Common myeloid progenitor, CD34-positive (primary cell): Measurements from ENCODE around the gene NTM.

Experiments used
- CTCF ChIA-PET: fragments of 350-600 bp; sonication (Branson Sonifier 250); formaldehyde crosslinking; loops from one replicate; lab custom pipeline; 2021; ENCODE audit warnings: antibody characterized with exemption; lab: Charles Lee
- POLR2A ChIA-PET: fragments of 350-600 bp; sonication (Branson Sonifier 250); formaldehyde crosslinking; loops from one replicate; lab custom pipeline; 2021; ENCODE audit warnings: antibody characterized with exemption; lab: Charles Lee
- DNase-seq, 3 donors: peaks; one replicate each; pipeline versions ENCODE4 v3.0.0 to v3.0.0-alpha.2; 2013
- H3K27ac ChIP-seq, 2 experiments: 1 replicate in 1 of 2; 2 replicates in 1 of 2; pipeline ENCODE4 v1.7.0; 2013; ENCODE audit warnings: inconsistent platforms in 2 of 2, low read length in 2 of 2, mild to moderate bottlenecking in 2 of 2, low read depth in 1 of 2, moderate library complexity in 1 of 2; ENCODE audit not compliant: severe bottlenecking in 2 of 2, insufficient read depth in 1 of 2, poor library complexity in 1 of 2
- H3K27me3 ChIP-seq, 5 experiments: replicated peaks in 2 of 5; 1 replicate in 3 of 5; 2 replicates in 2 of 5; pipeline versions ENCODE4 v1.6.1 to v1.7.0; 2013; ENCODE audit warnings: low read length in 4 of 5, mild to moderate bottlenecking in 2 of 5, moderate library complexity in 2 of 5, inconsistent platforms in 1 of 5; ENCODE audit not compliant: insufficient read depth in 5 of 5, control insufficient read depth in 4 of 5
- H3K36me3 ChIP-seq, 4 experiments: 1 replicate in 2 of 4; 2 replicates in 2 of 4; pipeline versions ENCODE4 v1.6.1 to v1.7.0; 2013; ENCODE audit warnings: low read length in 3 of 4, control low read depth in 1 of 4, mild to moderate bottlenecking in 1 of 4; ENCODE audit not compliant: control insufficient read depth in 4 of 4, insufficient read depth in 4 of 4
- H3K4me1 ChIP-seq, 4 experiments: 1 replicate in 3 of 4; 2 replicates in 1 of 4; pipeline versions ENCODE4 v1.6.1 to v1.7.1; 2013; ENCODE audit warnings: low read length in 3 of 4, mild to moderate bottlenecking in 3 of 4, control low read depth in 1 of 4, inconsistent platforms in 1 of 4, moderate library complexity in 1 of 4; ENCODE audit not compliant: control insufficient read depth in 4 of 4, insufficient read depth in 4 of 4; ENCODE audit errors: control extremely low read depth in 1 of 4
- H3K4me3 ChIP-seq, 7 experiments: 1 replicate in 4 of 7; 2 replicates in 3 of 7; pipeline versions ENCODE4 v1.5.1 to v1.7.0; 2013; ENCODE audit warnings: mild to moderate bottlenecking in 7 of 7, low read length in 6 of 7, moderate library complexity in 6 of 7, inconsistent platforms in 2 of 7, low read depth in 2 of 7, control low read depth in 1 of 7; ENCODE audit not compliant: insufficient read depth in 4 of 7, control insufficient read depth in 1 of 7; ENCODE audit errors: extremely low read depth in 1 of 7
- H3K9me3 ChIP-seq, 5 experiments: 1 replicate in 4 of 5; 2 replicates in 1 of 5; pipeline versions ENCODE4 v1.6.1 to v1.7.1; 2013; ENCODE audit warnings: low read length in 4 of 5, mild to moderate bottlenecking in 2 of 5, inconsistent platforms in 1 of 5, low read depth in 1 of 5, moderate library complexity in 1 of 5; ENCODE audit not compliant: control insufficient read depth in 4 of 5, insufficient read depth in 2 of 5; ENCODE audit errors: control extremely low read depth in 1 of 5
- WGBS: methylation state at CpG from one replicate; pipeline ENCODE4 v1.1.5; 2013; ENCODE audit not compliant: insufficient coverage; 5-methylcytosine and 5-hydroxymethylcytosine counted together

The NTM gene

DNA sequence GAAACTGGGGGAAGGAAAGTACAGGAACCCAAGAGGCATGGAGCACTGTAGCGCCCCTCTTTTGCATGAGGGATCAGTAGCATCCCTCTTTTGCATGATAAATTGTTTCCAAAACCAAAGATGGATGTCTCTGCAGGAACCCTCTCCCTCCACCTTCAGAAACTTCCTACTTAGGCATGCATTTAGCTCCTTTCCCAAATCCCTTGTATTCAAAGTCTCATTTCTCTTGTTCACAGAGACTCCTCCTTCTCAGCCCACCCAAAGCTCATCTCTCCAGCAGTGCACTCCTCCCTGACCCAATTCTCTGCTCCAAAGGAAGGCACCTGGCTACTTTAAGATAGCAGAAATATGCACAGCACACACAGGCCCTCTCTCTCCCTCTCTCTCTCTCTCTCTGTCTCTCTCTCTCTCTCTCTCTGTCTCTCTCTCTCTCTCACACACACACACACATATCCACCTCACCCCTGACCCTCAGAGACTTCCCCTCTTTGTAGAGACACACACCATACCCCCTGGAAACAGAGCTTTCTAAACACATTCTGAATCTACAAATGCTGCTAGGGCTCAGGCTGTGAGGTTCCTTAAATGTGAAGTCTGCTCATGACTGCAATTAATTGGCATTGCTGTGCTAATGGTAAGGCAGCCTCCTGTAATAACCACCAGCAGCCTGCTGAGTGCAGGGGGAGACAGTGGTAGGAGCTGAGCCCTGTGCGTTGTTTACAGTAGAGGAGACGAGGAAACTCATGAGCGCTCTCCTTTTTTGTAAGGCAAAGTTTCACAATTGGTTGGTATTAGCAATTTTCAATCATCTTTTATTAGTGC lies 519.6 kb downstream of the NTM start:
- DNase-seq = no peak
- ChIA-PET CTCF (no interaction called here), POLR2A (no interaction called here)
- Histone ChIP-seq H3K9me3 (no peaks in the 10 kb centered on the region), H3K36me3 (no peaks in the 10 kb centered on the region), H3K4me1 (no peaks in the 10 kb centered on the region), H3K27ac (no peak overlapping the region), H3K27me3 (peaks cover 0 to 26% (median 14%) of the 10 kb centered on the region in 5 experiments), H3K4me3 (no peak overlapping the region)
- WGBS = no CpG with 5 or more reads among the region's 4 CpGs

GRCh38 chr11:131893103-131893890 lies 522.9 kb downstream of the NTM start:
- WGBS = 97% methylated on average over 6 of the region's 8 CpGs
- no peaks in the 10 kb centered on the region for H3K9me3 ChIP-seq
- no peaks in the 10 kb centered on the region for H3K36me3 ChIP-seq
- no peak overlapping the region for H3K27ac ChIP-seq
- peaks cover 0 to 10% (median 5%) of the 10 kb centered on the region in 5 experiments for H3K27me3 ChIP-seq
- no peak overlapping the region for H3K4me3 ChIP-seq
- no peak for DNase-seq
- H3K4me1 ChIP-seq = no peaks in the 10 kb centered on the region
- ChIA-PET CTCF (interaction anchor here (1.5 kb wide), 1 partner anchor 144 kb away, joined by 5 read pairs; no protein-coding TSS in a partner anchor), POLR2A (no interaction called here)

- ChIA-PET POLR2A (no interaction called here), CTCF (no interaction called here)
Observed at GRCh38 chr11:131893988-131894387, 523.6 kb downstream of the NTM start.

DNA sequence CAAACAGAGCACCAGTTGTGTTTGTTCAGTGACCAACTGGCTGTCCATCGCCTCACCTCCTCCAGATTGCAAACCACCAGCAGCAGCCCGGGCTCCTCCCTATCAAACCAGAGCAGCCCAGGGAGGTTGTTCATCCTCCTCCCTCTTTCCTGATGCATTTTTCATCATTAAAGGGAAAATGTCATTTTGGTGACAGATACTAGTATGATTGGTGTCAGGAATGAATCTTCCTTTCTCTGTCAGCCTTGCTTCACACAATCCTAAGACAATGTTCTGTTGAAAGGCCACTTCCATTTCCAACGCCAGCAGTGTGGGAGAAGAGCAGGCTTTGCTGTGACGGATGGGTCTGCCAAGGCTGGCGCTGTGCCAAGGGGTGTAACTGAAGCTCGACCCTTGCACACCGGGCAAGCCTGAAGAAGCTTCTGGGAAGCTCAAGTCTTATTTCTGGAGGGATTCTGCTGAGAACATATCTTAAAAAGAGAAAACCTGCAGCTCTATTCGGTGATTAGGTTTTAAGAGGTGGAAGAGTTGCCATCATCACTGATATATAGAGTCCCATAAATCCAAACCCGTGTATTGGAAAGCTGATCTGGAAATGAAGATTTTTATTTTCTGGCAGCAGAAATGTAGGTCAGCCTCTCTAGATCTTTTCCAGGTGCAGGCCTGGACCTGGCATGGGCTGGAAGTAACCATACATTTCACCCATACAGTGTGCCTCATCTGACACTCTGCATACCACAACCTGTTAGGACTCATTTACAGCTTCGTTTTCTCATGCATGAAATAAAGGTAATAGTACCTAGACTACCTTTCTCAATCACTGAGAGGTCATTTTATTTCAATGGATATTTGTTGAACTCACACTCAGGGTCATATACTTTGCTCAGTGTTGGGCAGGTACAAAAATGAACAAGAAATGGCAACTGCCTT lies 524.5 kb downstream of the NTM start:
- WGBS = 77% methylated on average over 6 of the region's 10 CpGs
- ChIA-PET POLR2A (no interaction called here), CTCF (no interaction called here)
- Histone ChIP-seq H3K4me1 (no peaks in the 10 kb centered on the region), H3K27me3 (peaks cover 0 to 12% (median 7%) of the 10 kb centered on the region in 5 experiments), H3K36me3 (no peaks in the 10 kb centered on the region), H3K9me3 (no peaks in the 10 kb centered on the region), H3K4me3 (no peak overlapping the region), H3K27ac (no peak overlapping the region)
- no peak for DNase-seq

More at GRCh38 chr11:131893988-131894387, 523.6 kb downstream of the NTM start:
- Histone ChIP-seq H3K9me3 (no peaks in the 10 kb centered on the region), H3K4me3 (no peak overlapping the region), H3K4me1 (no peaks in the 10 kb centered on the region), H3K36me3 (no peaks in the 10 kb centered on the region), H3K27me3 (peaks cover 0 to 10% (median 5%) of the 10 kb centered on the region in 5 experiments), H3K27ac (no peak overlapping the region)
- 94% methylated on average over 4 of the region's 5 CpGs for WGBS
- no peak for DNase-seq

DNA sequence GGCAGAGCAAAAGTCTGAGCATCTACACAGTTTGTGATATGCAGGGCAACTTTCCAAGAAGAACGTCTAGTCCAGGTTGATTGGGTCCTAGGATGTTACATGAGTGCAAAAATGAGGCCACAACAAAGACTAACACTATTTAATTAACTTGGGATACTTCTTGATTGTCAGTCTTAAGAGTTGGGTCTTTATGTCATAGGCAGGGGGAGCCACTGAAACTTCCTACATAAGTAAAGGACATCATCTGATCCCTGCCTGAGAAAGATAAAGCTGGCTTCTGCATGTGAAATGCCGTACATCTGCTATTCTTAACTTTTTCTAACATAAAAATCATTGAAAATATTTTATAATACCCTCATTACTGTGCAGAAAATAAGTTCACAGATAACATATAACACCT lies 525.5 kb downstream of the NTM start:
- no peaks in the 10 kb centered on the region for H3K9me3 ChIP-seq
- no peaks in the 10 kb centered on the region for H3K36me3 ChIP-seq
- no peak for DNase-seq
- POLR2A ChIA-PET = no interaction called here
- H3K27ac ChIP-seq = no peak overlapping the region
- no peaks in the 10 kb centered on the region for H3K4me1 ChIP-seq
- CTCF ChIA-PET = no interaction called here
- peaks cover 0 to 13% (median 7%) of the 10 kb centered on the region in 5 experiments for H3K27me3 ChIP-seq
- no CpG with 5 or more reads among the region's 2 CpGs for WGBS
- H3K4me3 ChIP-seq = no peak overlapping the region

DNA sequence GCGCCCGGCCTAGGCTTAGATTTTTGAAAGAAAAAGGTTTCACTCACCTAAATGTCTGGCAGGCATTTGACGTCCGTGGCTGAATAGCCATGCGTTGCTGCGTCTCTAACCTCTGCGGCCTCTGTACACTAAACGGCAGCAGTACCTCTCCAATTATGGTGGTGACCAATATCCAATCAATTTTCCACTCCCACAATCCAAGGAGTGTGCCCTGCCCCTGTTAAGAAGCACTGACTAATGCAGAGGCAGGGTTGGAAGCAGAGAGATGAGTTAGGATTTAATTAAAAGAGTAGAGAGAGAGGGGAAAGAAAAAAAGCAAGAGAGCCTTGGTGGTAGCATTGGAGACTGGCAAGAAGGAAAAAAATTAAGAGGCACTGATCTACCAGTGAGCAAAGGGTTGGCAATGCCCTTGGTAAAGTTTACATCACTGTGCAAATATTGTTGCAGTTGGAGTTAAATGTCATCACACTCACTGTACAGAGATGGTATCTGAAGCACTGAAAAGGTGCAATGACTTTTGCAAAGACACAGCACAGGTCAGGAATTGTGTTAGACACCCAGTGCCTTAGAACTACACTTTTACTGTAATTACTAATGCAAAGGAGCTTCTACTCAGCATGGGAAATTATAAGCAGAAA lies 526.7 kb downstream of the NTM start:
- 100% methylated on average over 6 of the region's 8 CpGs for WGBS
- CTCF ChIA-PET = no interaction called here

More for the DNA sequence above, 526.7 kb downstream of the NTM start:
- no peaks in the 10 kb centered on the region for H3K4me1 ChIP-seq
- POLR2A ChIA-PET = no interaction called here
- H3K9me3 ChIP-seq = no peaks in the 10 kb centered on the region
- no peak overlapping the region for H3K27ac ChIP-seq
- H3K27me3 ChIP-seq = peaks cover 0 to 14% (median 9%) of the 10 kb centered on the region in 5 experiments
- no peak for DNase-seq
- no peak overlapping the region for H3K4me3 ChIP-seq
- no peaks in the 10 kb centered on the region for H3K36me3 ChIP-seq
